ENCODE results near the gene NTRK2. TPM values are rescaled to one million over a fixed set of nuclear protein-coding genes. Genes with fewer than 3 reads are reported as not detected.

NTRK2 gene
- total RNA-seq, 4 donors from 2014 or later: 9.5 to 19.5 (median 12.3) TPM

GRCh38 chr9:84827216-84827765 lies 157.8 kb downstream of the NTRK2 start:
- peaks cover 36% of the 10 kb centered on the region for H3K4me1 ChIP-seq
- H3K4me3 ChIP-seq: no peak overlapping the region
- no peaks in the 10 kb centered on the region for H3K9me3 ChIP-seq
- no peaks in the 10 kb centered on the region for H3K27me3 ChIP-seq
- TF ChIP-seq POLR2AphosphoS5 (IDR thresholded peaks at IDR 0.05) (no peak), EP300 (IDR thresholded peaks at IDR 0.05) (no peak), CTCF (IDR thresholded peaks at IDR 0.05) (no peak), POLR2A (IDR thresholded peaks at IDR 0.05) (no peak)
- no peak for DNase-seq (ENCODE audit: low spot score in 2 of 2)
- H3K27ac ChIP-seq: no peak overlapping the region
- WGBS: 33% methylated on average over 4 of the region's 4 CpGs
- H3K36me3 ChIP-seq: no peaks in the 10 kb centered on the region

- Histone ChIP-seq H3K36me3 (no peaks in the 10 kb centered on the region), H3K4me1 (peaks cover 35% of the 10 kb centered on the region), H3K4me3 (no peak overlapping the region), H3K27ac (no peak overlapping the region), H3K9me3 (no peaks in the 10 kb centered on the region), H3K27me3 (no peaks in the 10 kb centered on the region)
- WGBS: 62% methylated on average over 2 of the region's 2 CpGs
- TF ChIP-seq CTCF (IDR thresholded peaks at IDR 0.05) (no peak), EP300 (IDR thresholded peaks at IDR 0.05) (no peak), POLR2A (IDR thresholded peaks at IDR 0.05) (no peak), POLR2AphosphoS5 (IDR thresholded peaks at IDR 0.05) (no peak)
- no peak for DNase-seq (ENCODE audit: low spot score in 2 of 2)
Observed at GRCh38 chr9:84828046-84828445, 158.5 kb downstream of the NTRK2 start.

GRCh38 chr9:84829471-84829870 lies 159.9 kb downstream of the NTRK2 start:
- no peak for TF ChIP-seq CTCF (IDR thresholded peaks at IDR 0.05)
- TF ChIP-seq POLR2A (IDR thresholded peaks at IDR 0.05): no peak
- TF ChIP-seq POLR2AphosphoS5 (IDR thresholded peaks at IDR 0.05): no peak
- no peak for TF ChIP-seq EP300 (IDR thresholded peaks at IDR 0.05)
- Histone ChIP-seq H3K9me3 (no peaks in the 10 kb centered on the region), H3K27ac (no peak overlapping the region), H3K27me3 (no peaks in the 10 kb centered on the region), H3K36me3 (no peaks in the 10 kb centered on the region), H3K4me1 (peaks cover 26% of the 10 kb centered on the region), H3K4me3 (no peak overlapping the region)
- DNase-seq (ENCODE audit: low spot score in 2 of 2): no peak
- WGBS: 94% methylated on average over 8 of the region's 8 CpGs

GRCh38 chr9:84829997-84830696 lies 160.6 kb downstream of the NTRK2 start:
- no peaks in the 10 kb centered on the region for H3K27me3 ChIP-seq
- H3K9me3 ChIP-seq: no peaks in the 10 kb centered on the region
- no peak for DNase-seq (ENCODE audit: low spot score in 2 of 2)
- no peaks in the 10 kb centered on the region for H3K36me3 ChIP-seq
- peaks cover 27% of the 10 kb centered on the region for H3K4me1 ChIP-seq
- H3K4me3 ChIP-seq: no peak overlapping the region
- 55% methylated on average over 6 of the region's 6 CpGs for WGBS
- no peak overlapping the region for H3K27ac ChIP-seq
- TF ChIP-seq POLR2A (IDR thresholded peaks at IDR 0.05): no peak
- no peak for TF ChIP-seq EP300 (IDR thresholded peaks at IDR 0.05)
- no peak for TF ChIP-seq POLR2AphosphoS5 (IDR thresholded peaks at IDR 0.05)
- no peak for TF ChIP-seq CTCF (IDR thresholded peaks at IDR 0.05)

GRCh38 chr9:84831377-84831776 lies 161.8 kb downstream of the NTRK2 start:
- TF ChIP-seq EP300 (IDR thresholded peaks at IDR 0.05) (no peak), POLR2AphosphoS5 (IDR thresholded peaks at IDR 0.05) (no peak), POLR2A (IDR thresholded peaks at IDR 0.05) (no peak), CTCF (IDR thresholded peaks at IDR 0.05) (no peak)
- WGBS: 82% methylated on average over 4 of the region's 4 CpGs

More at GRCh38 chr9:84831377-84831776, 161.8 kb downstream of the NTRK2 start:
- Histone ChIP-seq H3K9me3 (no peaks in the 10 kb centered on the region), H3K27ac (no peak overlapping the region), H3K4me1 (peaks cover 37% of the 10 kb centered on the region), H3K27me3 (no peaks in the 10 kb centered on the region), H3K36me3 (no peaks in the 10 kb centered on the region), H3K4me3 (no peak overlapping the region)
- no peak for DNase-seq (ENCODE audit: low spot score in 2 of 2)

Measured in suprapubic skin (tissue), 4 donors.